A673 (cell line): ENCODE data around the gene PIM2. TPM values are rescaled to one million over a fixed set of nuclear protein-coding genes. Genes with fewer than 3 reads are reported as not detected.

Experiments used
- BruUV-seq: library from RNA; stranded (reverse); fragments of 400-500 nt; replicated peaks from 2 replicates; lab custom pipeline; 2021; lab: Mats Ljungman, UMichigan
- CTCF ChIA-PET: fragments of 300-600 bp; sonication (Branson Sonifier 250); formaldehyde crosslinking; loops from one replicate; lab custom pipeline; 2022; ENCODE audit warnings: antibody characterized with exemption; lab: Charles Lee
- POLR2A ChIA-PET: fragments of 300-600 bp; sonication (Branson Sonifier 250); formaldehyde crosslinking; loops from one replicate; lab custom pipeline; 2022; ENCODE audit warnings: antibody characterized with exemption; ENCODE audit not compliant: low non-redundant PET; lab: Charles Lee
- DNase-seq: peaks from one replicate; pipeline ENCODE4 v3.0.0-alpha.2; 2015; ENCODE audit warnings: low spot score
- H3K27ac ChIP-seq: fragments of 200-600 bp; sonication (generic); 2 replicates; pipeline ENCODE4 v1.5.1; 2016; ENCODE audit warnings: mixed run types, low read depth, mild to moderate bottlenecking, mixed read lengths, antibody characterized with exemption, low read length; ENCODE audit not compliant: poor library complexity, severe bottlenecking
- H3K27me3 ChIP-seq: fragments of 200-600 bp; sonication (generic); replicated peaks from 2 replicates; pipeline ENCODE4 v1.6.1; 2017; ENCODE audit warnings: mixed run types, low read depth, mild to moderate bottlenecking, mixed read lengths, antibody characterized with exemption, low read length; ENCODE audit not compliant: insufficient read depth, poor library complexity
- H3K36me3 ChIP-seq: fragments of 200-600 bp; sonication (generic); 2 replicates; pipeline ENCODE4 v1.6.1; 2016; ENCODE audit warnings: mixed run types, mild to moderate bottlenecking, mixed read lengths, antibody characterized with exemption, low read length; ENCODE audit not compliant: insufficient read depth, poor library complexity, severe bottlenecking
- H3K4me1 ChIP-seq: fragments of 200-600 bp; sonication (generic); 2 replicates; pipeline ENCODE4 v1.6.1; 2017; ENCODE audit warnings: mixed run types, mild to moderate bottlenecking, mixed read lengths, antibody characterized with exemption, low read length; ENCODE audit not compliant: insufficient read depth, poor library complexity, severe bottlenecking
- H3K4me3 ChIP-seq: fragments of 200-600 bp; sonication (generic); 2 replicates; pipeline ENCODE4 v1.5.1; 2016; ENCODE audit warnings: low read depth, mixed run types, mild to moderate bottlenecking, mixed read lengths, low read length; ENCODE audit not compliant: poor library complexity, severe bottlenecking
- H3K9me3 ChIP-seq: fragments of 200-600 bp; sonication (generic); 2 replicates; pipeline ENCODE4 v1.6.1; 2016; ENCODE audit warnings: mixed run types, low read depth, mild to moderate bottlenecking, mixed read lengths, antibody characterized with exemption, low read length; ENCODE audit not compliant: poor library complexity, severe bottlenecking
- CTCF ChIP-seq: fragments of 300-800, 200-600 bp; sonication (generic); conservative IDR thresholded peaks from 2 replicates; pipeline ENCODE4 v1.5.1; 2017; ENCODE audit warnings: low read depth, mild to moderate bottlenecking, antibody characterized with exemption, low read length, moderate library complexity, mixed read lengths
- EZH2 ChIP-seq: fragments of 200-600 bp; sonication (generic); IDR thresholded peaks from 2 replicates; pipeline ENCODE4 v1.6.1; 2017; ENCODE audit warnings: borderline replicate concordance, low read depth, mild to moderate bottlenecking, mixed read lengths, antibody characterized with exemption, low read length; ENCODE audit not compliant: poor library complexity, severe bottlenecking
- intact Hi-C: fragments of 100-400 bp; cut with micrococcal nuclease; formaldehyde crosslinking; loops from one replicate; pipeline ENCODE4 v1.10.0; 2022; ENCODE audit not compliant: unreplicated experiment
- total RNA-seq: library from RNA; stranded (reverse); gene quantifications from 2 replicates; pipeline ENCODE4 v1.2.3, GENCODE V29; 2021

Gene PIM2
- total RNA-seq, 1 experiment from 2014 or later: 19.9 TPM

- Histone ChIP-seq H3K9me3 (no peaks in the 10 kb centered on the region), H3K27ac (no peak overlapping the region), H3K36me3 (peaks cover 9% of the 10 kb centered on the region), H3K4me3 (no peak overlapping the region), H3K27me3 (no peaks in the 10 kb centered on the region), H3K4me1 (no peaks in the 10 kb centered on the region)
- ChIA-PET CTCF (no interaction called here), POLR2A (no interaction called here)
- no peak for DNase-seq
- intact Hi-C loops: no loop called here
- no TSS peak for BruUV-seq
- no peak for TF ChIP-seq CTCF
- TF ChIP-seq EZH2: no peak
Observed at GRCh38 chrX:48938721-48939425, 20.0 kb upstream of the PIM2 start.

GRCh38 chrX:48937054-48937907 lies 18.5 kb upstream of the PIM2 start:
- Histone ChIP-seq H3K4me1 (no peaks in the 10 kb centered on the region), H3K36me3 (peaks cover 17% of the 10 kb centered on the region), H3K9me3 (no peaks in the 10 kb centered on the region), H3K27me3 (no peaks in the 10 kb centered on the region), H3K27ac (no peak overlapping the region), H3K4me3 (no peak overlapping the region)
- TF ChIP-seq CTCF: no peak
- TF ChIP-seq EZH2: no peak
- ChIA-PET CTCF (no interaction called here), POLR2A (interaction anchor here (0.6 kb wide), 1 partner anchor 103 kb away, joined by 4 read pairs; no protein-coding TSS in a partner anchor)
- intact Hi-C loops: no loop called here
- BruUV-seq: no TSS peak
- no peak for DNase-seq

- ChIA-PET CTCF (no interaction called here), POLR2A (no interaction called here)
- no TSS peak for BruUV-seq
- DNase-seq: no peak
- Histone ChIP-seq H3K4me3 (no peak overlapping the region), H3K9me3 (no peaks in the 10 kb centered on the region), H3K4me1 (no peaks in the 10 kb centered on the region), H3K36me3 (peaks cover 17% of the 10 kb centered on the region), H3K27ac (no peak overlapping the region), H3K27me3 (no peaks in the 10 kb centered on the region)
- TF ChIP-seq CTCF (no peak), EZH2 (no peak)
- intact Hi-C loops: no loop called here
Observed at GRCh38 chrX:48936429-48937053, 17.7 kb upstream of the PIM2 start.
